Liver (tissue), 3 donors: ENCODE measurements around the gene STAT3.

Source experiments
- ATF3 ChIP-seq: IDR thresholded peaks from 2 replicates; pipeline ENCODE4 v1.6.1; 2016; ENCODE audit warnings: antibody characterized with exemption
- FOXA1 ChIP-seq: IDR thresholded peaks from 2 replicates; pipeline ENCODE4 v1.6.1; 2016; ENCODE audit warnings: antibody characterized with exemption
- GABPA ChIP-seq, 2 donors: IDR thresholded peaks in 1 of 2; conservative IDR thresholded peaks in 1 of 2; 2 replicates each; pipeline ENCODE4 v1.6.1; 2016; ENCODE audit warnings: antibody characterized with exemption in 2 of 2, mild to moderate bottlenecking in 1 of 2, moderate library complexity in 1 of 2
- JUND ChIP-seq, 2 donors: IDR thresholded peaks; 2 replicates each; pipeline ENCODE4 v1.6.1; 2016; ENCODE audit warnings: antibody characterized with exemption in 2 of 2
- MAX ChIP-seq: IDR thresholded peaks from 2 replicates; pipeline ENCODE4 v1.6.1; 2016; ENCODE audit warnings: antibody characterized with exemption
- SP1 ChIP-seq: IDR thresholded peaks from 2 replicates; pipeline ENCODE4 v1.6.1; 2018; ENCODE audit warnings: antibody characterized with exemption, mild to moderate bottlenecking
- TAF1 ChIP-seq: conservative IDR thresholded peaks from 2 replicates; pipeline ENCODE4 v1.6.1; 2016; ENCODE audit warnings: antibody characterized with exemption, mild to moderate bottlenecking
- YY1 ChIP-seq: IDR thresholded peaks from 2 replicates; pipeline ENCODE4 v1.6.1; 2016; ENCODE audit warnings: antibody characterized with exemption, mild to moderate bottlenecking
- TF ChIP-seq, protein P1 (sequence below): fragments of 150-350 bp; IDR thresholded peaks from 2 replicates; pipeline ENCODE4 v1.5.1; 2017; ENCODE audit warnings: improper control_type of control experiment, low read depth, low read length; ENCODE audit not compliant: missing input control
- TF ChIP-seq, protein P2 (sequence below): IDR thresholded peaks from 2 replicates; pipeline ENCODE4 v1.6.1; 2016; ENCODE audit warnings: antibody characterized with exemption, mild to moderate bottlenecking
- donor health status: healthy.
- donor health status: healthy.

DNA sequence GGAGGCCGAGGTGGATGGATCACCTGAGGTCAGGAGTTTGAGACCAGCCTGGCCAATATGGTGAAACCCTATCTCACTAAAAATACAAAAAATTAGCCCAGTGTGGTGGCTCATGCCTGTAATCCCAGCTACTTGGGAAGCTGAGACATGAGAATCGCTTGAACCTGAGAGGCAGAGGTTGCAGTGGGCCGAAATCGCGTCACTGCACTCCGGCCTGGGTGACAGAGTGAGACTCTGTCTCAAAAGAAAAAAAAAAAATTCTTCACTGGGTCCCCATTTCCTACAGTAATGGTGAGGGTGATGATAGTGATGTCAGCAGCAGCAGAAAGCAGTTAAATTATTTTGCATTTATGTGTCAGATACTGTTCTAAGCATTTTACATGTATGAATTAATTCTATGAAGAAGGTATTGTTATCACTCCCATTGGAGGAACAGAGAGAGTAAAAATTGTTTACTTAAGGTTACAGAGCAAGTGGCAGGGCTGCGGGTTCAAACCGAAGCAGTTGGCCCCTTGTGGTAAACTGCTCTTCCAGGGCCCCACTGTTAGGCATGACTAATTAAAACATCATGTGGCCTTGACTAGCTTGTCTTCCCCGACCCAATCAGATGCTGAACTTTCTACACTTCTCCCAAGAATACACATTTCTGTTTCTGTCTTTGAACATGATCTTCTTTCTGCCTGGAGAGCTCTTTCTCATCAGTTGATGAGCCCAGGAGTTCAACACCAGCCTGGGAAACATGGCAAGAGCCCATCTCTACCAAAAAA, 45.8 kb downstream of the STAT3 start:
- TF ChIP-seq, protein P1, sequence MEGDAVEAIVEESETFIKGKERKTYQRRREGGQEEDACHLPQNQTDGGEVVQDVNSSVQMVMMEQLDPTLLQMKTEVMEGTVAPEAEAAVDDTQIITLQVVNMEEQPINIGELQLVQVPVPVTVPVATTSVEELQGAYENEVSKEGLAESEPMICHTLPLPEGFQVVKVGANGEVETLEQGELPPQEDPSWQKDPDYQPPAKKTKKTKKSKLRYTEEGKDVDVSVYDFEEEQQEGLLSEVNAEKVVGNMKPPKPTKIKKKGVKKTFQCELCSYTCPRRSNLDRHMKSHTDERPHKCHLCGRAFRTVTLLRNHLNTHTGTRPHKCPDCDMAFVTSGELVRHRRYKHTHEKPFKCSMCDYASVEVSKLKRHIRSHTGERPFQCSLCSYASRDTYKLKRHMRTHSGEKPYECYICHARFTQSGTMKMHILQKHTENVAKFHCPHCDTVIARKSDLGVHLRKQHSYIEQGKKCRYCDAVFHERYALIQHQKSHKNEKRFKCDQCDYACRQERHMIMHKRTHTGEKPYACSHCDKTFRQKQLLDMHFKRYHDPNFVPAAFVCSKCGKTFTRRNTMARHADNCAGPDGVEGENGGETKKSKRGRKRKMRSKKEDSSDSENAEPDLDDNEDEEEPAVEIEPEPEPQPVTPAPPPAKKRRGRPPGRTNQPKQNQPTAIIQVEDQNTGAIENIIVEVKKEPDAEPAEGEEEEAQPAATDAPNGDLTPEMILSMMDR: no peak
- TF ChIP-seq YY1: no peak
- no peak for TF ChIP-seq JUND (IDR thresholded peaks at IDR 0.05)
- TF ChIP-seq, protein P2, sequence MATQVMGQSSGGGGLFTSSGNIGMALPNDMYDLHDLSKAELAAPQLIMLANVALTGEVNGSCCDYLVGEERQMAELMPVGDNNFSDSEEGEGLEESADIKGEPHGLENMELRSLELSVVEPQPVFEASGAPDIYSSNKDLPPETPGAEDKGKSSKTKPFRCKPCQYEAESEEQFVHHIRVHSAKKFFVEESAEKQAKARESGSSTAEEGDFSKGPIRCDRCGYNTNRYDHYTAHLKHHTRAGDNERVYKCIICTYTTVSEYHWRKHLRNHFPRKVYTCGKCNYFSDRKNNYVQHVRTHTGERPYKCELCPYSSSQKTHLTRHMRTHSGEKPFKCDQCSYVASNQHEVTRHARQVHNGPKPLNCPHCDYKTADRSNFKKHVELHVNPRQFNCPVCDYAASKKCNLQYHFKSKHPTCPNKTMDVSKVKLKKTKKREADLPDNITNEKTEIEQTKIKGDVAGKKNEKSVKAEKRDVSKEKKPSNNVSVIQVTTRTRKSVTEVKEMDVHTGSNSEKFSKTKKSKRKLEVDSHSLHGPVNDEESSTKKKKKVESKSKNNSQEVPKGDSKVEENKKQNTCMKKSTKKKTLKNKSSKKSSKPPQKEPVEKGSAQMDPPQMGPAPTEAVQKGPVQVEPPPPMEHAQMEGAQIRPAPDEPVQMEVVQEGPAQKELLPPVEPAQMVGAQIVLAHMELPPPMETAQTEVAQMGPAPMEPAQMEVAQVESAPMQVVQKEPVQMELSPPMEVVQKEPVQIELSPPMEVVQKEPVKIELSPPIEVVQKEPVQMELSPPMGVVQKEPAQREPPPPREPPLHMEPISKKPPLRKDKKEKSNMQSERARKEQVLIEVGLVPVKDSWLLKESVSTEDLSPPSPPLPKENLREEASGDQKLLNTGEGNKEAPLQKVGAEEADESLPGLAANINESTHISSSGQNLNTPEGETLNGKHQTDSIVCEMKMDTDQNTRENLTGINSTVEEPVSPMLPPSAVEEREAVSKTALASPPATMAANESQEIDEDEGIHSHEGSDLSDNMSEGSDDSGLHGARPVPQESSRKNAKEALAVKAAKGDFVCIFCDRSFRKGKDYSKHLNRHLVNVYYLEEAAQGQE: no peak
- TF ChIP-seq SP1: no peak
- no peak for TF ChIP-seq MAX
- no peak for TF ChIP-seq GABPA (IDR thresholded peaks at IDR 0.05 in 1 of 2, conservative IDR thresholded peaks at IDR 0.05 in 1 of 2)
- no peak for TF ChIP-seq TAF1
- no peak for TF ChIP-seq ATF3
- no peak for TF ChIP-seq FOXA1
